KMS-11 (cell line): ENCODE results near the gene PEG3.

ENCODE experiments used
- H2AFZ ChIP-seq: fragments of 200-600 bp; sonication (generic); 2 replicates; pipeline ENCODE4 v1.6.1; 2016; ENCODE audit warnings: antibody characterized with exemption, mixed run types, low read depth
- H3K27ac ChIP-seq: fragments of 200-600 bp; sonication (generic); 2 replicates; pipeline ENCODE4 v1.6.1; 2016; ENCODE audit warnings: mild to moderate bottlenecking, mixed run types
- H3K27me3 ChIP-seq: fragments of 200-600 bp; sonication (generic); 2 replicates; pipeline ENCODE4 v1.6.1; 2017; ENCODE audit warnings: mild to moderate bottlenecking, low read depth, mixed run types, moderate library complexity; ENCODE audit not compliant: insufficient read depth
- H3K36me3 ChIP-seq: fragments of 200-600 bp; sonication (generic); 2 replicates; pipeline ENCODE4 v1.6.1; 2017; ENCODE audit warnings: mild to moderate bottlenecking, mixed run types; ENCODE audit not compliant: insufficient read depth
- H3K4me1 ChIP-seq: fragments of 200-600 bp; sonication (generic); 2 replicates; pipeline ENCODE4 v1.6.1; 2016; ENCODE audit warnings: mild to moderate bottlenecking, low read depth, mixed run types; ENCODE audit not compliant: poor library complexity, severe bottlenecking
- H3K4me2 ChIP-seq: fragments of 200-600 bp; sonication (generic); 2 replicates; pipeline ENCODE4 v1.7.0; 2016; ENCODE audit warnings: mild to moderate bottlenecking, mixed run types
- H3K4me3 ChIP-seq: fragments of 200-600 bp; sonication (generic); IDR thresholded peaks from 2 replicates; pipeline ENCODE4 v1.6.1; 2017; ENCODE audit warnings: low read depth, low read length, mixed read lengths; ENCODE audit not compliant: insufficient read depth
- H3K79me2 ChIP-seq: fragments of 200-600 bp; sonication (generic); 2 replicates; pipeline ENCODE4 v1.6.1; 2016; ENCODE audit warnings: low read depth, mixed run types; ENCODE audit not compliant: insufficient read depth
- H3K9ac ChIP-seq: fragments of 200-600 bp; sonication (generic); 2 replicates; pipeline ENCODE4 v1.6.1; 2016; ENCODE audit warnings: mild to moderate bottlenecking, mixed run types
- H4K20me1 ChIP-seq: fragments of 200-600 bp; sonication (generic); 2 replicates; pipeline ENCODE4 v1.6.1; 2016; ENCODE audit warnings: mild to moderate bottlenecking, mixed run types; ENCODE audit not compliant: insufficient read depth
- TF ChIP-seq, protein P1 (sequence below): fragments of 200-600 bp; sonication (generic); conservative IDR thresholded peaks from 2 replicates; pipeline ENCODE4 v1.6.1; 2017; ENCODE audit warnings: low read depth, mild to moderate bottlenecking, antibody characterized with exemption, low read length, moderate library complexity, mixed read lengths

The PEG3 gene

DNA sequence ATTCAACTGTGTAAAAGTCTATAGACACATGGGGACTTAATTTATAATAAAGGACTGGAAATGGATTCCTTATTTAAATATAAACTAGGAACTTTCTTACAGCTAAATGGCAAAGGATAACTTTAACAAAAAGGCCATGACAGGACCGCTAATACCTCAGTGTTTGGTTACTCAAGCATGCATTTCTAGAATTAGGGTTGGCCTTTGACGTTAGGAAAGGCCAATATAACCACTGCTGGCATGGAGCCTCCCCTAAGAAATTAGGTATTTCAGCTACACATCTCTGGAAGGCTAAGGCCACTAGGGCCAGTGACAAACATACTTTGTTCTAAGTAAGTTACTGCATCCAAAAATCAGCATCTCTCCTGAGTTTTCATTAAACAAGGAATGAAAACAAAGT lies 9.3 kb downstream of the PEG3 start:
- H3K4me2 ChIP-seq = no peak overlapping the region
- no peaks in the 10 kb centered on the region for H3K79me2 ChIP-seq
- H3K9ac ChIP-seq = no peak overlapping the region
- no peak overlapping the region for H3K4me3 ChIP-seq
- no peak overlapping the region for H2AFZ ChIP-seq
- TF ChIP-seq, protein P1, sequence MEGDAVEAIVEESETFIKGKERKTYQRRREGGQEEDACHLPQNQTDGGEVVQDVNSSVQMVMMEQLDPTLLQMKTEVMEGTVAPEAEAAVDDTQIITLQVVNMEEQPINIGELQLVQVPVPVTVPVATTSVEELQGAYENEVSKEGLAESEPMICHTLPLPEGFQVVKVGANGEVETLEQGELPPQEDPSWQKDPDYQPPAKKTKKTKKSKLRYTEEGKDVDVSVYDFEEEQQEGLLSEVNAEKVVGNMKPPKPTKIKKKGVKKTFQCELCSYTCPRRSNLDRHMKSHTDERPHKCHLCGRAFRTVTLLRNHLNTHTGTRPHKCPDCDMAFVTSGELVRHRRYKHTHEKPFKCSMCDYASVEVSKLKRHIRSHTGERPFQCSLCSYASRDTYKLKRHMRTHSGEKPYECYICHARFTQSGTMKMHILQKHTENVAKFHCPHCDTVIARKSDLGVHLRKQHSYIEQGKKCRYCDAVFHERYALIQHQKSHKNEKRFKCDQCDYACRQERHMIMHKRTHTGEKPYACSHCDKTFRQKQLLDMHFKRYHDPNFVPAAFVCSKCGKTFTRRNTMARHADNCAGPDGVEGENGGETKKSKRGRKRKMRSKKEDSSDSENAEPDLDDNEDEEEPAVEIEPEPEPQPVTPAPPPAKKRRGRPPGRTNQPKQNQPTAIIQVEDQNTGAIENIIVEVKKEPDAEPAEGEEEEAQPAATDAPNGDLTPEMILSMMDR = no peak
- H4K20me1 ChIP-seq = no peaks in the 10 kb centered on the region
- peaks cover 5% of the 10 kb centered on the region for H3K4me1 ChIP-seq
- no peaks in the 10 kb centered on the region for H3K36me3 ChIP-seq
- no peaks in the 10 kb centered on the region for H3K27me3 ChIP-seq
- no peak overlapping the region for H3K27ac ChIP-seq

DNA sequence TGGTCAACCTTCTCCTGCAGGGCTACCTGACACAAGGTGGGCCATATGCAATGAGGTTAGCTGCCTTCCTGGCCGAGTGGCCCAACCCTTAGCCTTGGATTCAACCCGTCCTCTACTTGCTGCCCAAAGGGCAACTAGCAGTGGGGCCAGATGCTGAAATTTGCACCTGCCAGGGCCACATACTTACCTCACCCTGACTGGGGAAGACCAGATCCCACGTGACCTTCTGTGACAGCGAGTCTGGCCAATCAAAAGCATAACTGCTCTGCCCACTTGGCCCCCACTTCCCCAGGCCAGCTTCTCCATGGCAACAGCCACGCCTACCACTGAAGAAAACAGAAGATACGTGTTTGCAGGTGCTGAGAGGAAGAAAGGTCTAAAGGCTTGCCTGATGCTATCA lies 10.9 kb downstream of the PEG3 start:
- H3K36me3 ChIP-seq = no peaks in the 10 kb centered on the region
- TF ChIP-seq, protein P1 = no peak
- H3K27ac ChIP-seq = no peak overlapping the region
- no peaks in the 10 kb centered on the region for H3K27me3 ChIP-seq
- no peak overlapping the region for H3K4me3 ChIP-seq
- H4K20me1 ChIP-seq = no peaks in the 10 kb centered on the region
- H3K4me1 ChIP-seq = no peaks in the 10 kb centered on the region
- H3K4me2 ChIP-seq = no peak overlapping the region
- no peak overlapping the region for H2AFZ ChIP-seq
- H3K79me2 ChIP-seq = no peaks in the 10 kb centered on the region
- H3K9ac ChIP-seq = no peak overlapping the region

DNA sequence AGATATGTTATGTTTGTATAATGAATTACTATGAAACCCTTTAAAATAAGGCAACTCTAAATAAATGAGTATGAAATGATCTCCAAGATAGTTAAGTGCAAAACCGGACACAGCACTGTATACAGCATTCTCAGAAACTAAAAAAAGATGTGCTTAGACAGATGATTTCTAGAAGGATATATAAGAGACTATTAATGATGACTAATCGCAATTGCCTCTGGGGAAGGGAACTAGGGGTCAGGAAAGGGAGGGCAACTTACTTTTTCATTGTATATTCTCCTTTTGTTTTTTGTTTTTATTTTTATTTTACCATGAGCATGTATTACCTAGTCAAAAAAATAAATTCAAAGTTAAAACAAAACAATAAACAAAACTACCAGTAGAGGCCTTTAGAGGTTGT lies 12.8 kb downstream of the PEG3 start:
- H4K20me1 ChIP-seq = no peaks in the 10 kb centered on the region
- H3K27me3 ChIP-seq = no peaks in the 10 kb centered on the region
- no peak overlapping the region for H3K9ac ChIP-seq
- H3K4me2 ChIP-seq = no peak overlapping the region
- H3K27ac ChIP-seq = no peak overlapping the region
- TF ChIP-seq, protein P1 = no peak
- H3K4me1 ChIP-seq = no peaks in the 10 kb centered on the region
- no peak overlapping the region for H3K4me3 ChIP-seq
- H3K79me2 ChIP-seq = no peaks in the 10 kb centered on the region
- H3K36me3 ChIP-seq = no peaks in the 10 kb centered on the region
- no peak overlapping the region for H2AFZ ChIP-seq

DNA sequence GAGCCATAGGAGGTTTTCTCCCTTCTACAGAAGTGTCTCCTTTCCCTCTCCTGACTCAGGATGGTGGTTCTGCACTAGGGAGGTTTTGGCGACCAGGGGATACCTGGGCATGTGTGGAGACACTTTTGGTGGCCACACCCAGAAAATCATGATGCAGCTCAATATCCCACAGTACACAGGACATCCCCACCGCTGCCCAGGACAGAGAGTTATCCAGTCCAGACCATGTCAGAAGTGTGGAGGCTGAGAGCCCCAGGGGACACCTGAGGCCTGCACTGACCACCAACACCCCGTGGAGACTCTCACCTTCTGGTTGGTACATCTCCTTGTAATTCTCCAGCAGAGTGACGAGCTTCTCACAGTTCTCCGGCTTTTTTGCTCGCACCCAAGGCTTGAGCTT lies 16.6 kb downstream of the PEG3 start:
- Histone ChIP-seq H3K4me1 (no peaks in the 10 kb centered on the region), H3K4me3 (no peak overlapping the region), H3K4me2 (no peak overlapping the region), H3K9ac (no peak overlapping the region), H3K27ac (no peak overlapping the region), H4K20me1 (no peaks in the 10 kb centered on the region), H2AFZ (no peak overlapping the region), H3K36me3 (no peaks in the 10 kb centered on the region), H3K79me2 (no peaks in the 10 kb centered on the region), H3K27me3 (no peaks in the 10 kb centered on the region)
- TF ChIP-seq, protein P1 = no peak

DNA sequence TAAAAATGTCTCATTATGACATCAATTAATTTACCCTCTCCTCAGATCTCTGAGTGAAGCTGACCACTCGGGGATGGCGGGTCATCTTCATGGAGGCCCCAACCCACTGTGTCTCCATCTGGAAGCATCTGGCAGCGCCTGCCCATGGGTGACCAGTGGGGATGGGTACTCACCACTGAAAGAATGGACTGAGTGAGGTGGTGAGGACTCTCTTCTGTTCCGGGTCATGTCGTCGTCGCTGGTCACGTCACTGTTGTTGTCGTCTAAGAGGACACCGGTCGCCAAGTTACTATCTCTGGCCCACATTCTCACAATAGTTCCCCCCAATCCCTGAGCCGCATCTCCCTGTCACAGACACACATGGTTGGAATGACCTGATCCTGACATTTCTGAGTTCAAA lies 17.1 kb downstream of the PEG3 start:
- Histone ChIP-seq H3K27me3 (no peaks in the 10 kb centered on the region), H4K20me1 (no peaks in the 10 kb centered on the region), H3K4me2 (no peak overlapping the region), H3K4me3 (no peak overlapping the region), H3K27ac (no peak overlapping the region), H3K79me2 (no peaks in the 10 kb centered on the region), H3K4me1 (no peaks in the 10 kb centered on the region), H2AFZ (no peak overlapping the region), H3K36me3 (no peaks in the 10 kb centered on the region), H3K9ac (no peak overlapping the region)
- TF ChIP-seq, protein P1 = no peak
